Thymus (tissue), 11 donors: ENCODE data around the gene SURF1. TPM values are rescaled to one million over a fixed set of nuclear protein-coding genes. Genes with fewer than 3 reads are reported as not detected.
"Not testable (repeated sequence)": the region's sequence is repeated elsewhere in the genome, so short reads cannot be mapped to it uniquely, and the experiment has no call there.

Source experiments
- DNase-seq, 9 donors: peaks; one replicate each; pipeline ENCODE4 v3.0.0-alpha.2; 2013; ENCODE audit warnings: low spot score in 9 of 9, low read depth in 6 of 9, missing footprints in 1 of 9
- H3K27ac ChIP-seq, 2 donors: one replicate each; pipeline ENCODE4 v1.5.1; 2013; ENCODE audit warnings: control low read depth in 1 of 2, low read depth in 1 of 2, low read length in 1 of 2, mild to moderate bottlenecking in 1 of 2, moderate library complexity in 1 of 2
- H3K27me3 ChIP-seq, 2 donors: one replicate each; pipeline ENCODE4 v1.5.1; 2013; ENCODE audit warnings: low read length in 1 of 2; ENCODE audit not compliant: control insufficient read depth in 2 of 2, insufficient read depth in 1 of 2
- H3K36me3 ChIP-seq, 2 donors: one replicate each; pipeline ENCODE4 v1.5.1; 2013; ENCODE audit warnings: low read length in 1 of 2, mild to moderate bottlenecking in 1 of 2, moderate library complexity in 1 of 2; ENCODE audit not compliant: control insufficient read depth in 2 of 2, insufficient read depth in 2 of 2
- H3K4me1 ChIP-seq, 2 donors: one replicate each; pipeline ENCODE4 v1.5.1; 2013; ENCODE audit warnings: low read length in 2 of 2; ENCODE audit not compliant: control insufficient read depth in 2 of 2, insufficient read depth in 2 of 2
- H3K4me3 ChIP-seq, 2 donors: one replicate each; pipeline ENCODE4 v1.5.1; 2013; ENCODE audit warnings: low read length in 2 of 2, control low read depth in 1 of 2, mild to moderate bottlenecking in 1 of 2
- H3K9me3 ChIP-seq, 2 donors: one replicate each; pipeline ENCODE4 v1.5.1; 2013; ENCODE audit warnings: low read length in 1 of 2, mild to moderate bottlenecking in 1 of 2; ENCODE audit not compliant: control insufficient read depth in 2 of 2, insufficient read depth in 1 of 2
- WGBS: extraction: QIAGEN DNeasy Blood & Tissue Kit; methylation state at CpG from one replicate; pipeline ENCODE4 v1.1.7; 2013; 5-methylcytosine and 5-hydroxymethylcytosine counted together
- polyA plus RNA-seq: library from polyadenylated mRNA; stranded (reverse); fragments of 200-250 nt; gene quantifications from one replicate; pipeline ENCODE4 v1.2.3, GENCODE V29; 2013
- total RNA-seq: library from RNA; stranded (reverse); fragments of 120-200 nt; gene quantifications from one replicate; pipeline ENCODE4 v1.2.4, GENCODE V29; 2013
- donor health status: healthy.

Gene SURF1
- total and polyA plus RNA-seq, 2 donors: 31.9 to 84.0 TPM

DNA sequence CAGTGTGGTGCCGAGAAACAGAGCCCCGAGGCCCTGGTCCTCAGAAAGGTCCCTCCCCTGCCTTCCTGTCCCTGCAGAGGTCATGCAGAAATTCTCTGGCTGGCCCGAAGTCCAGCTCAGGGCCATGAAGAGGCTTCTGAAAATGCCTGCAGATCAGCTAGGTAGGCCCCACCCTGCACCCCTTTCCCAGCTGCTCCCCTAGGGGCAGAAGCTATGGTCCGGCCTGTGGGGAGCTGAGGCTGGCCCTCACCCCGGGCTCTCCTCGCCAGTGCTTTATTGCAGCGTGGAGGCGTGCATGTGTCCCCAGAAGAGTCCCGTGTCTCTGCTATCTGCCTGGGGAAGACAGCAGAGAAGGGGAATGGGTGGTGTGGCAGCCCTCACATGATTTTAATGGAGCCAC, 41.6 kb upstream of the SURF1 start:
- peaks cover 0 to 21% of the 10 kb centered on the region in 2 donors for H3K27me3 ChIP-seq
- H3K36me3 ChIP-seq: peaks cover 2 to 10% of the 10 kb centered on the region in 2 donors
- DNase-seq: no peak
- H3K27ac ChIP-seq: no peak overlapping the region
- no peaks in the 10 kb centered on the region for H3K4me1 ChIP-seq
- 86% methylated on average over 9 of the region's 9 CpGs for WGBS
- no peak overlapping the region for H3K4me3 ChIP-seq
- H3K9me3 ChIP-seq: no peaks in the 10 kb centered on the region

DNA sequence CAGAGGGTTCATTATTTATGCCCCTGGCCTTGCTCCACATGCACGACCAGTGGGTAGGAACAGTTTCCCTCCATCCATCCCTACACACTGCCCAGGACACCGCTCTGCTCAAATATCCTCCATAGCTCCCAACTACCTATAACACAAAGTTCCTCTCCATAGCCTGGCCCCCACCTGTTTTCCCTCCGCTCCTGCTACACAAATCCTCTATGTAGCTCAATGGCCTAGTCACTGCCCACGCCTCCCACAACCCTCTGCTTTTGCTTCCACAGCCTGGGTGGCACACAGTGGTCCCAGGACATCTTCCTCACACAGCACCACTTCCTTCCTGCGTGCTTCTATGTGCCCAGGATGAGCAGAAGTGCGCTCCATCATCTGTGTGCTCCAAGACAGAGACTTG, 41.1 kb upstream of the SURF1 start:
- no peak for DNase-seq
- Histone ChIP-seq H3K4me1 (no peaks in the 10 kb centered on the region), H3K27ac (no peak overlapping the region), H3K4me3 (no peak overlapping the region), H3K36me3 (peaks cover 2 to 6% of the 10 kb centered on the region in 2 donors), H3K27me3 (peaks cover 0 to 21% of the 10 kb centered on the region in 2 donors), H3K9me3 (no peaks in the 10 kb centered on the region)
- WGBS: 87% methylated on average over 6 of the region's 6 CpGs

DNA sequence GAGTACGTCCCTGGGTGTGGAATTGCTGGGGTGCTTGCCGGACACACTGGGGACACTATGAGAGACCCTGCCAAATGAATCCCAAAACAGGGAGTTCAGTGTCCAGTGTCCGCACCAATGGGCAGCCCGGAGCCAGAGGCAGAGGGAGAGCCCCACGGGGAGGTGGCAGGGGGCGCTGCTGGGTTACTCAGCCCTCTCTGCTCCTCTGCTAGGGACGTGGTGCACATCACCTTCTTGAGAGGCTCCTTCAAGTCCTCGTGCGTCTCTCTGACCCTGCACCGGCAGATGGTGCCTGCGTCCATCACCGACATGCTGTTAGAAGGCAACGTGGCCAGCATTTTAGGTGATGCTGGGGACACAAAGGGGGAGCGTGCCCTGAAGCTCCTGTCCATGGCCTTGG, 40.7 kb upstream of the SURF1 start:
- 48% methylated on average over 14 of the region's 14 CpGs for WGBS
- DNase-seq: no peak
- H3K36me3 ChIP-seq: peaks cover 2 to 5% of the 10 kb centered on the region in 2 donors
- H3K4me3 ChIP-seq: no peak overlapping the region
- no peaks in the 10 kb centered on the region for H3K9me3 ChIP-seq
- peaks cover 0 to 21% of the 10 kb centered on the region in 2 donors for H3K27me3 ChIP-seq
- no peak overlapping the region for H3K27ac ChIP-seq
- H3K4me1 ChIP-seq: no peaks in the 10 kb centered on the region

DNA sequence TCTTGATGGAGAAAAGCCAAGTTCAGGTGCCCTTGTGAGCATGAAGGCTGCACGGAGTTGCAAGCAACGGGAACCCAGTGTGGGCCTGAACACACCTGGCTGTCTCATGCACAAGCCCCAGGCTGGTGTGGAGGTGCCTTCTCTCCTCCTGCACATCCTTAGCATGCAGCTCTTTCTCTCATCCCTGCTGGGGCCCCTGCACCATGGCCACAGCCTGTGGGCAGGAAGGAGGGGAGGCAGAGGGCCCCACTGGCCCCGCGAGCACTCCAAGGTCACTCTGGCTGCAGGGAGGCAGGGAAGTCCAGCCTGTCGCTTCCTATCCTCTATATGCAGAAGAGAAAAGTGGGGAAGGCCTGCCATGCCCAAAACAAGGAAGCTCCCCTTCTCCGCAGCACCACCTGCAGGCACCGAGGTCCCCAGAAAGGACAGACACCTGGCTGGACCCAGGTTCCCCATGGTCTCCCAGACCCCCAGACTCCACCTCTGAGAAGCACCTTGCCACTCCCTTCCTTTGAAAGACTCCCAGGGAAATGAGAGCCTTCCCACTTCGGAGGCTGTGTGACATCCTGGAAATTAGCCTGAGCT, 38.5 kb upstream of the SURF1 start:
- 34% methylated on average over 8 of the region's 8 CpGs for WGBS
- H3K9me3 ChIP-seq: peaks cover 0 to 4% of the 10 kb centered on the region in 2 donors
- H3K36me3 ChIP-seq: no peaks in the 10 kb centered on the region
- peaks cover 0 to 21% of the 10 kb centered on the region in 2 donors for H3K27me3 ChIP-seq
- no peak overlapping the region for H3K27ac ChIP-seq
- peaks cover 0 to 2% of the 10 kb centered on the region in 2 donors for H3K4me1 ChIP-seq
- no peak overlapping the region for H3K4me3 ChIP-seq
- DNase-seq: no peak

DNA sequence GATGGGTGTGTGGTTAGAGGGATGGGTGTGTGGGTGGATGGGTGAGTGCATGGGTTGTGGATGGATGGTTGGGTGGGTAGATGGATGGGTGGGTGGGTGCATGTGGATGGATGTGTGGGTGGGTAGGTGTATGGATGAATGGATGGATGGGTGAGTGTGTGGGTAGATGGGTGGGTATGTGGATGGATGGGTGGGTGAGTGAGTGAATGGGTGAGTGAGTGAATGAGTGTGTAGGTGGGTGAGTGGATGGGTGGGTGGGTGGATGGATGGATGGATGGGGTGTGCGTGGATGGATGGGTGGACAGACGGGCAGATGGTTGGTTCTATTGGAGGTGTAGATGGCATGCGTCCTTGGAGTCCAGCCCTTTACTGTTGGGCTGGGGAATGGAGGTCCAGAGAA, 37.1 kb upstream of the SURF1 start:
- 96% methylated on average over 3 of the region's 3 CpGs for WGBS
- H3K36me3 ChIP-seq: no peaks in the 10 kb centered on the region
- no peak overlapping the region for H3K27ac ChIP-seq
- peaks cover 0 to 2% of the 10 kb centered on the region in 2 donors for H3K4me1 ChIP-seq
- no peak for DNase-seq
- H3K9me3 ChIP-seq: peaks cover 0 to 4% of the 10 kb centered on the region in 2 donors
- H3K27me3 ChIP-seq: peaks cover 0 to 21% of the 10 kb centered on the region in 2 donors
- H3K4me3 ChIP-seq: no peak overlapping the region

DNA sequence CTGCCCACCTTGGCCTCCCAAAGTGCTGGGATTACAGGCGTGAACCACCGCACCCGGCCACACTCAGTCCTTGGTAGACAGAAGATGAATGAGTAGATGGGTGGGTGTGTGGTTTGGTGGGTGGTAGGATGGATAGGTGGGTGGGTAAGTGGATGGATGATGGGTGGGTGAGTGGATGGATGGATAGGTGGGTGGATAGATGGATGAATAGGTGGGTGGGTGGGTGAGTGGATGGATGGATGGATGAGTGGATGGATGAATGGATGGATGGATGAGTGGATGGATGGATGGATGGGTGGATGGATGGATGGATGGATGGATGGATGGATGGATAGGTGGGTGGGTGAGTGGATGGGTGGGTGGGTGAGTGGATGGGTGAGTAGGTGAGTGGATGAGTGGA, 36.0 kb upstream of the SURF1 start:
- not testable (repeated sequence) for H3K27ac ChIP-seq, H3K36me3 ChIP-seq, H3K4me3 ChIP-seq, H3K9me3 ChIP-seq, H3K4me1 ChIP-seq, DNase-seq
- 97% methylated on average over 3 of the region's 3 CpGs for WGBS
- H3K27me3 ChIP-seq: peaks cover 0 to 16% of the 10 kb centered on the region in 2 donors

- not testable (repeated sequence) for H3K9me3 ChIP-seq, H3K27ac ChIP-seq, H3K4me1 ChIP-seq, H3K4me3 ChIP-seq, H3K36me3 ChIP-seq, DNase-seq
- 79% methylated on average over 3 of the region's 4 CpGs for WGBS
- peaks cover 0 to 11% of the 10 kb centered on the region in 2 donors for H3K27me3 ChIP-seq
Measured at GRCh38 chr9:133391449-133391848, 35.2 kb upstream of the SURF1 start.

GRCh38 chr9:133390713-133391112, 34.4 kb upstream of the SURF1 start:
- WGBS: 93% methylated on average over 7 of the region's 7 CpGs
- Histone ChIP-seq H3K4me3 (no peak overlapping the region), H3K36me3 (no peaks in the 10 kb centered on the region), H3K27ac (no peak overlapping the region), H3K4me1 (peaks cover 0 to 2% of the 10 kb centered on the region in 2 donors), H3K9me3 (peaks cover 0 to 4% of the 10 kb centered on the region in 2 donors), H3K27me3 (peaks cover 0 to 9% of the 10 kb centered on the region in 2 donors)
- no peak for DNase-seq

- H3K27me3 ChIP-seq: peaks cover 0 to 4% of the 10 kb centered on the region in 2 donors
- H3K9me3 ChIP-seq: peaks cover 0 to 4% of the 10 kb centered on the region in 2 donors
- WGBS: 96% methylated on average over 13 of the region's 13 CpGs
- no peak overlapping the region for H3K4me3 ChIP-seq
- H3K36me3 ChIP-seq: no peaks in the 10 kb centered on the region
- no peak overlapping the region for H3K27ac ChIP-seq
- DNase-seq: no peak
- peaks cover 0 to 2% of the 10 kb centered on the region in 2 donors for H3K4me1 ChIP-seq
Measured at GRCh38 chr9:133389562-133389961, 33.3 kb upstream of the SURF1 start.
